Tibial artery (tissue), 4 donors: ENCODE data around the gene APBB2.

Source experiments
- DNase-seq, 2 donors: peaks; one replicate each; pipeline ENCODE4 v3.0.0-alpha.2; 2019
- H3K27ac ChIP-seq, 2 donors: fragments of 200-600 bp; sonication (generic) in 1 of 2; 1 replicate in 1 of 2; 2 replicates in 1 of 2; pipeline ENCODE4 v1.5.1; 2018 to 2019; ENCODE audit warnings: mild to moderate bottlenecking in 1 of 2
- H3K27me3 ChIP-seq, 2 donors: fragments of 200-600 bp; sonication (generic) in 1 of 2; one replicate each; pipeline versions ENCODE4 v1.5.1 to v1.6.0; 2016 to 2019
- H3K36me3 ChIP-seq, 3 donors: fragments of 200-600 bp; sonication (generic) in 2 of 3; one replicate each; pipeline ENCODE4 v1.5.1; 2016 to 2019; ENCODE audit warnings: mild to moderate bottlenecking in 2 of 3
- H3K4me1 ChIP-seq, 4 donors: fragments of 200-600 bp; sonication (generic) in 2 of 4; 1 replicate in 3 of 4; 2 replicates in 1 of 4; pipeline ENCODE4 v1.5.1; 2016 to 2019
- H3K4me3 ChIP-seq, 2 donors: fragments of 200-600 bp; sonication (generic) in 1 of 2; 1 replicate in 1 of 2; 2 replicates in 1 of 2; pipeline ENCODE4 v1.5.1; 2018 to 2019; ENCODE audit warnings: mild to moderate bottlenecking in 2 of 2
- H3K9me3 ChIP-seq, 3 donors: fragments of 200-600 bp; sonication (generic) in 1 of 3; one replicate each; pipeline ENCODE4 v1.5.1; 2016 to 2019
- intact Hi-C: fragments of 100-400 bp; cut with DNase I; formaldehyde crosslinking; loops from one replicate; pipeline ENCODE4 v1.15.0; 2023; ENCODE audit warnings: low total_unique reads
- TF ChIP-seq, protein P1 (sequence below), 2 experiments: fragments of 200-600 bp in 1 of 2; fragments of 450-650 bp in 1 of 2; IDR thresholded peaks; one replicate each; pipeline ENCODE4 v1.5.1; 2017 to 2019; ENCODE audit warnings: antibody characterized with exemption in 2 of 2, mild to moderate bottlenecking in 1 of 2, moderate library complexity in 1 of 2

The APBB2 gene

DNA sequence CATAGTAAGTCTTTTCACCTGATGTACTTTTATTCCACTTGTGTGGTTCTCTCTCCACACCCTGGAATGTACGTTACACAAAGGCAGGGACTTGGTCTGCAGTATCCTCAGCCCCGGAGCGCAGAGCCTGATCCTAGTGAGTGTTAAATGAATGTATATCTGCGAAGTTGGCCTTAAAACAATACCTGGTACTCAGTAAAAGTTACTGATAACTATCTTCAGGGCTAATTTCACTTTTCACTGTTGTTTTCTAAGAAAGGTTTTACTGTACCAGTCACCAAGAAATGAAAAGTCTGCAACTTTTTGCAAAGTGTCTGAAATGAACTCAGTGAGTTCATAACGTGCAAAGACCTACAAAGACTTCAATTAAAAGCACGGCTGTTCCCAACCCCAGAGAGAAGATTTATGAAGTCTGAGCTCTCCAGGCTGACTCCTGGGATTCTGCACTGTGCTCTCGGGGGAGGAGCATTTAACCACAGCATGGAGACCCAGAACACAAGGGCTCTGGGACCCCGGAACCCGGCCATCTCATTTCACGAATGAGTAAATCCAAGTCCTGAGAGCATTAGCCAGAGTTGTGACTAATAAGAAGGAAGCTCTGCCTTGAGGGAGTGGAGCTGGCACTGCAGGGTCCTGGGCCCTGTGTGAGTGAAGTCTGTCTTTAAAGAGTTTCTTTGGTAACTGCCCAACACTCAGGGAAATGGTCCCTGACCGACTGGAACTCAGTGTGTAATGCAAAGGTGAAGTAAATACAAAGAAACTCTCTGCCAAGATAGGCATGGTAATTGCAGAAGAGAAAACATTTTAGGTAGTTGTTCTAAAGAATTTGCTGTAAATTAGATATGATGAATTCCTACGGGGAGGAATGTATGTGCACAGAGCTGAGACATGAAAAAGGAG lies 298.8 kb downstream of the APBB2 start:
- Histone ChIP-seq H3K36me3 (peaks cover 0 to 4% (median 0%) of the 10 kb centered on the region in 3 donors), H3K4me3 (no peak overlapping the region), H3K9me3 (no peaks in the 10 kb centered on the region), H3K27me3 (no peaks in the 10 kb centered on the region), H3K27ac (peak overlapping the region; percentile 72 to 78), H3K4me1 (peaks cover 0 to 79% (median 55%) of the 10 kb centered on the region in 4 donors)
- intact Hi-C loops = no loop called here
- TF ChIP-seq, protein P1, sequence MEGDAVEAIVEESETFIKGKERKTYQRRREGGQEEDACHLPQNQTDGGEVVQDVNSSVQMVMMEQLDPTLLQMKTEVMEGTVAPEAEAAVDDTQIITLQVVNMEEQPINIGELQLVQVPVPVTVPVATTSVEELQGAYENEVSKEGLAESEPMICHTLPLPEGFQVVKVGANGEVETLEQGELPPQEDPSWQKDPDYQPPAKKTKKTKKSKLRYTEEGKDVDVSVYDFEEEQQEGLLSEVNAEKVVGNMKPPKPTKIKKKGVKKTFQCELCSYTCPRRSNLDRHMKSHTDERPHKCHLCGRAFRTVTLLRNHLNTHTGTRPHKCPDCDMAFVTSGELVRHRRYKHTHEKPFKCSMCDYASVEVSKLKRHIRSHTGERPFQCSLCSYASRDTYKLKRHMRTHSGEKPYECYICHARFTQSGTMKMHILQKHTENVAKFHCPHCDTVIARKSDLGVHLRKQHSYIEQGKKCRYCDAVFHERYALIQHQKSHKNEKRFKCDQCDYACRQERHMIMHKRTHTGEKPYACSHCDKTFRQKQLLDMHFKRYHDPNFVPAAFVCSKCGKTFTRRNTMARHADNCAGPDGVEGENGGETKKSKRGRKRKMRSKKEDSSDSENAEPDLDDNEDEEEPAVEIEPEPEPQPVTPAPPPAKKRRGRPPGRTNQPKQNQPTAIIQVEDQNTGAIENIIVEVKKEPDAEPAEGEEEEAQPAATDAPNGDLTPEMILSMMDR (IDR thresholded peaks at IDR 0.05) = no peak
- DNase-seq = no peak

DNA sequence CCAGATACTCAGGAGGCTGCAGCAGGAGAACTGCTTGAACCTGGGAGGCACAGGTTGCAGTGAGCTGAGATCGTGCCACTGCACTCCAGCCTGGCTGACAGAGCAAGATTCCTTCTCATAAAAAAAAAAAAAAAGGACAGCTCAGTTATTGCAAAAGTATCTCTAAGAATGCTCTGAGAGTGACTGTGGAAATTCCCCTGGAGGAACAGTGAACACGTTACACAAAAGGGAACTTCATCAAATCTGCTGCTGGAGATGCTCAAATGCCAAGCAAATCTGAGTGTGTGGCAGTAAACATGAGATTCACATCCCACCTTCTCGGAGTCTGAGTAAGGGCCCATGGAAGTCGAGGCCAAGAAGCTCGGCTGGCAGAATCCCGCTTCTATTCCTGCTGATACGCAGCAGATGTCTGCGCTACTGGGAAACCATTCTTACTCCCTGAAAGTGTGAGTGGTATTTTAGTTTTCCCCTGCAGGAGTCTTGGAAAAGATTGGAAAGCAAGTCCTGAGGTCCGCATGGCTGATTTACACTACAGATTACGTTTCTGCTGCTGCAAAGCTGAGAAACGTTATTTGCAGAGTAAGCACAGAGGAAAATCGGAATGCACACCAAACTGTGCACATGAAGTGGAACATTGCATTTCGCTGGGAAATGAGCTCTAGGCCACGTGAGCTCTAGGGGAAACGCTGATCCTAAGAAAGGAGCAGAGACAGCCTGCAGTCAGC lies 301.7 kb downstream of the APBB2 start:
- Histone ChIP-seq H3K9me3 (no peaks in the 10 kb centered on the region), H3K4me1 (peaks cover 0 to 86% (median 57%) of the 10 kb centered on the region in 4 donors), H3K27me3 (no peaks in the 10 kb centered on the region), H3K27ac (no peak overlapping the region), H3K4me3 (no peak overlapping the region), H3K36me3 (peaks cover 0 to 4% (median 0%) of the 10 kb centered on the region in 3 donors)
- intact Hi-C loops = no loop called here
- DNase-seq = no peak
- TF ChIP-seq, protein P1 (IDR thresholded peaks at IDR 0.05) = no peak

DNA sequence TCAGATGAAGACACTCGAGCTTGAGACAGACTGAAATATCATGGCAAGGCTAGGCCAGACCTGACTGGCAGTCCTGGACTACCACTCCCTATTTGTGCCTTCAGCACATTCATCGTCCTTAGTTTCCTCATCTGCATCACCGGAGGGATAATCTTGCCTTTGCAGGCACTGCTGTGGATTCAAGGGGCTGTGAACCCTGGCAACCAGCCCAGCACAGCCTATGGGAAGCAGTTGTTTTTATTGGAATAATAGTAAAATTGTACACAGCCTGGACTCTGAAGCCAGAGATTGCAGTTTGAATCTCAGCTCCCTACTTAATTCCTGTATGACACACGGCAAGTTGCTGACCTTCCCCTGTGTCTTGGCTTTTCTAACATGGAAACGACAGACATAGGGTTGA lies 303.6 kb downstream of the APBB2 start:
- Histone ChIP-seq H3K4me1 (peaks cover 0 to 67% (median 41%) of the 10 kb centered on the region in 4 donors), H3K9me3 (no peaks in the 10 kb centered on the region), H3K36me3 (peaks cover 0 to 6% (median 0%) of the 10 kb centered on the region in 3 donors), H3K27me3 (no peaks in the 10 kb centered on the region), H3K4me3 (no peak overlapping the region), H3K27ac (peak overlapping the region; percentile 50 to 62)
- intact Hi-C loops = no loop called here
- TF ChIP-seq, protein P1 (IDR thresholded peaks at IDR 0.05) = no peak
- no peak for DNase-seq

DNA sequence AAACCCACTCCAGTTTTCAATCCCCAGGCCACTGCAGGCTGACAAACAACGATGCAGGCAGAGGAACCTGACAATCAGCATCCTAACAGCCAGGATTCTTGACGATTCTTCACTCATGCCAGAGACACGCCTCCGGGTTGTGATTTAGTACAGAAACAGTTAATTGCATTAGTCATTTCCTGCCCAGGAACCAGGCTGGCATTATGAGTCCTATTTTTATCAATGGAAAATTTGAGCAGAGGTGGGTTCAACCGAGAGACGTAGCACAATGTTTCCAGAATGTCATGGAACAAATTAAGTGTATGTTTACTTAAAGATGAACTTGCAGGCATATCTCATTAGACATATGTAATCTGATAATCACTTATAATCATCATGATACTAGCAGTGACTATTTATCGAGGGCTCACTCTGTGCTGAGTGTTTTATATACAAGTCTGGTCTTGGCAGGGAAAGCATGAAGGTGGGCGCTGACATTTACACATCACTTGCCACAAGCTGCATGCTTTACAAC lies 304.9 kb downstream of the APBB2 start:
- Histone ChIP-seq H3K4me3 (no peak overlapping the region), H3K36me3 (peaks cover 0 to 10% (median 0%) of the 10 kb centered on the region in 3 donors), H3K9me3 (no peaks in the 10 kb centered on the region), H3K4me1 (peaks cover 0 to 54% (median 32%) of the 10 kb centered on the region in 4 donors), H3K27me3 (no peaks in the 10 kb centered on the region), H3K27ac (peak overlapping the region; percentile 50 to 62)
- DNase-seq = peak in 1 of 2 donors; percentile 72
- intact Hi-C loops = loop anchor here (10.0 kb wide), 1 partner anchor 165 kb away; the partner anchor contains the start of gene NSUN7
- TF ChIP-seq, protein P1 (IDR thresholded peaks at IDR 0.05) = no peak

DNA sequence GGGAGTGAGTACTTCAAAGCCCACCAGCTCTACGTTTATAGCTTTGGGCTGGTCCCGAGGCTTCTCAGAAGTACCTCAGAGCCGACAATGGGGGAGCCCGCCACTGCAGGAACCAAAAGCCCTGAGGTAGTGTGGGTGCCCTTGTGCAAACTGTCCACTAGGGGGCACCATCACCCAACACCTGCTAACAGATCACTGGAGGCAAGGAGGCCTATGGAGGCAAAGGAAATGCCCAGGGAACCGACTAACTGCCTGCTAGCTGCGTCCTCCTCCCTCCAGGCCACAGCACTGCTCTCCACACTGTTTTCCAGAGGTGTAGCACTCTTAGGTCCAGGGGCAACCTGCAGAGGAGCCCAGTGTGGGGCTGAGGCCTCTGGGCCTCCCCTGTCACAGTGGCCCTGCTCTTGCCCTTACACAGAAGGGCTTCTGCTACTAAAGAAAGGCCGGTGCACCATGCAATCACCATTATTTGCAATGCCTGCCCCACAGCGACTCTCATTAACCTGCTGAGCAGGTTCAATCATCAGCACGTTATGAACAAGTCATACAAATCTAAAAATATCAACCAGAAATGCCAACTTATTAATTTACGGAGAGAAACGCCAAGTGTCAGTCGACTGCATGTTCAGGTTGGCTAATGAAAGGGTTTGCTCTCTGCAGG lies 305.5 kb downstream of the APBB2 start:
- no peaks in the 10 kb centered on the region for H3K27me3 ChIP-seq
- peaks cover 0 to 10% (median 0%) of the 10 kb centered on the region in 3 donors for H3K36me3 ChIP-seq
- TF ChIP-seq, protein P1 (IDR thresholded peaks at IDR 0.05) = peak; percentile 90
- peaks cover 0 to 52% (median 32%) of the 10 kb centered on the region in 4 donors for H3K4me1 ChIP-seq
- intact Hi-C loops = loop anchor here (10.0 kb wide), 1 partner anchor 164 kb away; the partner anchor contains the start of gene NSUN7
- peak; percentile 59 to 87 for DNase-seq
- H3K27ac ChIP-seq = peak overlapping the region; percentile 50 to 62
- H3K9me3 ChIP-seq = no peaks in the 10 kb centered on the region
- no peak overlapping the region for H3K4me3 ChIP-seq
